Right lobe of liver (tissue), 6 donors: ENCODE measurements around the gene SENP7. TPM values are rescaled to one million over a fixed set of nuclear protein-coding genes. Genes with fewer than 3 reads are reported as not detected.

Source experiments
- ATAC-seq, 4 donors: fragments of 200-7000 bp; cut with Tn5 transposase; one replicate each; pipeline ENCODE4 v1.9.1; 2020; ENCODE audit warnings: mild to moderate bottlenecking in 4 of 4, moderate library complexity in 4 of 4
- DNase-seq, 3 donors: peaks; one replicate each; pipeline ENCODE4 v3.0.0-alpha.2; 2020
- H3K27ac ChIP-seq, 3 donors: fragments of 200-600 bp; one replicate each; pipeline ENCODE4 v1.8.0; 2022
- H3K27me3 ChIP-seq, 2 donors: fragments of 200-600 bp; one replicate each; pipeline ENCODE4 v1.8.0; 2022
- H3K36me3 ChIP-seq, 4 donors: fragments of 200-600 bp; sonication (generic) in 1 of 4; one replicate each; pipeline versions ENCODE4 v1.5.1 to v1.8.0; 2017 to 2022; ENCODE audit warnings: control low read depth in 1 of 4
- H3K4me1 ChIP-seq, 4 donors: fragments of 200-600 bp; sonication (generic) in 1 of 4; one replicate each; pipeline versions ENCODE4 v1.5.1 to v1.8.0; 2017 to 2022; ENCODE audit warnings: control low read depth in 1 of 4
- H3K4me3 ChIP-seq, 3 donors: fragments of 200-600 bp; one replicate each; pipeline ENCODE4 v1.8.0; 2022
- H3K9me3 ChIP-seq, 4 donors: fragments of 200-600 bp; sonication (generic) in 1 of 4; one replicate each; pipeline versions ENCODE4 v1.5.1 to v1.8.0; 2017 to 2022; ENCODE audit warnings: control low read depth in 1 of 4
- CTCF ChIP-seq, 4 donors: fragments of 200-600 bp in 3 of 4; fragments of 450-650 bp in 1 of 4; IDR thresholded peaks; one replicate each; pipeline versions ENCODE4 v1.5.1 to v1.8.0; 2016 to 2022; ENCODE audit warnings: antibody characterized with exemption in 4 of 4, mild to moderate bottlenecking in 2 of 4
- POLR2A ChIP-seq: fragments of 450-650 bp; IDR thresholded peaks from one replicate; pipeline ENCODE4 v1.6.1; 2017; ENCODE audit warnings: antibody characterized with exemption, mild to moderate bottlenecking
- WGBS: methylation state at CpG from one replicate; pipeline ENCODE4 v1.1.6; 2018; ENCODE audit warnings: low coverage, low lambda C conversion rate; ENCODE audit not compliant: insufficient coverage; ENCODE audit errors: missing lambda C conversion rate; 5-methylcytosine and 5-hydroxymethylcytosine counted together
- intact Hi-C, 2 donors: fragments of 100-400 bp; cut with DNase I; formaldehyde crosslinking; loops; one replicate each; pipeline versions ENCODE4 v1.11.2 to v1.14.1; 2022
- total RNA-seq, 6 experiments: library from RNA; depleted of rRNA in 2 of 6; stranded (reverse); fragments of >200 nt in 2 of 6; fragmentation: NEBNext Ultra II Directional in 3 of 6; extraction: Animal tissue kit (Norgen Biotek cat#: 25700) in 3 of 6; gene quantifications; one replicate each; pipeline versions ENCODE4 v1.1.0 to v1.2.4, GENCODE V29; 2016 to 2023
- donor health status: DM: no; HTN: yes; CAD: no.
- donor health status: DM: no; HTN: no; CAD: no.
- donor health status: DM: no; HTN: no; CAD: no.
- donor health status: DM: no; HTN: yes; CAD: no.
- donor health status: DM: no; HTN: yes; CAD: no.

Gene SENP7
- total RNA-seq, 6 experiments from 2014 or later = 3.8 to 7.2 (median 5.7) TPM

GRCh38 chr3:101284757-101285156 is 228.3 kb downstream of the SENP7 start:
- no peak overlapping the region for H3K27ac ChIP-seq
- H3K9me3 ChIP-seq = no peaks in the 10 kb centered on the region
- ATAC-seq (no peak), DNase-seq (no peak)
- 70% methylated on average over 1 of the region's 1 CpG for WGBS
- TF ChIP-seq CTCF (IDR thresholded peaks at IDR 0.05) = no peak
- TF ChIP-seq POLR2A = no peak
- no peaks in the 10 kb centered on the region for H3K36me3 ChIP-seq
- intact Hi-C loops = no loop called here
- H3K4me1 ChIP-seq = no peaks in the 10 kb centered on the region
- H3K27me3 ChIP-seq = no peaks in the 10 kb centered on the region
- H3K4me3 ChIP-seq = no peak overlapping the region

GRCh38 chr3:101281521-101282030 is 231.4 kb downstream of the SENP7 start:
- no peaks in the 10 kb centered on the region for H3K27me3 ChIP-seq
- H3K36me3 ChIP-seq = no peaks in the 10 kb centered on the region
- H3K27ac ChIP-seq = no peak overlapping the region
- intact Hi-C loops = no loop called here
- no peaks in the 10 kb centered on the region for H3K4me1 ChIP-seq
- no peak for ATAC-seq
- H3K4me3 ChIP-seq = no peak overlapping the region
- no peak for DNase-seq
- no peak for TF ChIP-seq POLR2A
- no peak for TF ChIP-seq CTCF (IDR thresholded peaks at IDR 0.05)
- 76% methylated on average over 3 of the region's 3 CpGs for WGBS
- no peaks in the 10 kb centered on the region for H3K9me3 ChIP-seq

GRCh38 chr3:101279765-101280385 is 233.1 kb downstream of the SENP7 start:
- intact Hi-C loops = no loop called here
- ATAC-seq (no peak), DNase-seq (no peak)
- TF ChIP-seq CTCF (IDR thresholded peaks at IDR 0.05) = no peak
- no peak for TF ChIP-seq POLR2A
- no peak overlapping the region for H3K27ac ChIP-seq
- no peaks in the 10 kb centered on the region for H3K9me3 ChIP-seq
- no peaks in the 10 kb centered on the region for H3K27me3 ChIP-seq
- no peaks in the 10 kb centered on the region for H3K4me1 ChIP-seq
- H3K36me3 ChIP-seq = no peaks in the 10 kb centered on the region
- WGBS = 82% methylated on average over 1 of the region's 1 CpG
- H3K4me3 ChIP-seq = no peak overlapping the region

- intact Hi-C loops = no loop called here
- ATAC-seq = no peak
Observed at GRCh38 chr3:101279162-101279561, 233.8 kb downstream of the SENP7 start.

More at GRCh38 chr3:101279162-101279561, 233.8 kb downstream of the SENP7 start:
- Histone ChIP-seq H3K4me1 (no peaks in the 10 kb centered on the region), H3K4me3 (no peak overlapping the region), H3K27ac (no peak overlapping the region), H3K36me3 (no peaks in the 10 kb centered on the region), H3K9me3 (no peaks in the 10 kb centered on the region), H3K27me3 (no peaks in the 10 kb centered on the region)
- TF ChIP-seq CTCF (IDR thresholded peaks at IDR 0.05) (no peak), POLR2A (no peak)
- no peak for DNase-seq
